ENCODE measurements around the gene POLR1A. TPM values are rescaled to one million over a fixed set of nuclear protein-coding genes. Genes with fewer than 3 reads are reported as not detected.

The POLR1A gene
- total RNA-seq, 2 experiments from 2014 or later, result 40.8 to 41.5 TPM

GRCh38 chr2:86070868-86071267, 34.8 kb downstream of the POLR1A start:
- H3K36me3 Mint-ChIP-seq (ENCODE audit: low read depth), result peaks cover 70% of the 10 kb centered on the region
- H3K9me3 Mint-ChIP-seq (ENCODE audit: insufficient read depth), result peaks cover 7% of the 10 kb centered on the region
- peaks cover 48% of the 10 kb centered on the region for H3K4me1 Mint-ChIP-seq (ENCODE audit: low read depth)
- ATAC-seq (no peak), DNase-seq (no peak)
- H3K27ac Mint-ChIP-seq, result no peak overlapping the region
- no peak overlapping the region for H3K4me3 Mint-ChIP-seq
- ChIA-PET POLR2A (no interaction called here), CTCF (interaction anchor here (1.3 to 8.8 kb wide), 5 partner anchors 9 to 244 kb away, joined by 3 to 57 read pairs (median 5); partner anchors contain the start of gene ST3GAL5)
- H3K27me3 Mint-ChIP-seq (ENCODE audit: low read depth), result no peaks in the 10 kb centered on the region

GRCh38 chr2:86069783-86070339, 35.8 kb downstream of the POLR1A start:
- DNase-seq (no peak), ATAC-seq (no peak)
- Mint-ChIP-seq H3K4me1 (ENCODE audit: low read depth) (peaks cover 48% of the 10 kb centered on the region), H3K27ac (no peak overlapping the region), H3K4me3 (no peak overlapping the region), H3K9me3 (ENCODE audit: insufficient read depth) (peaks cover 7% of the 10 kb centered on the region), H3K27me3 (ENCODE audit: low read depth) (no peaks in the 10 kb centered on the region), H3K36me3 (ENCODE audit: low read depth) (peaks cover 76% of the 10 kb centered on the region)
- ChIA-PET POLR2A (no interaction called here), CTCF (interaction anchor here (6.7 to 8.8 kb wide), 2 partner anchors 10 to 243 kb away, joined by 51 to 57 read pairs; no protein-coding TSS in a partner anchor)

- ChIA-PET POLR2A (interaction anchor here (2.6 kb wide), 1 partner anchor 33 kb away, joined by 10 read pairs; no protein-coding TSS in a partner anchor), CTCF (interaction anchor here (1.2 to 8.8 kb wide), 4 partner anchors 10 to 242 kb away, joined by 3 to 57 read pairs (median 28); no protein-coding TSS in a partner anchor)
- Mint-ChIP-seq H3K36me3 (ENCODE audit: low read depth) (peaks cover 81% of the 10 kb centered on the region), H3K4me1 (ENCODE audit: low read depth) (peaks cover 50% of the 10 kb centered on the region), H3K27me3 (ENCODE audit: low read depth) (no peaks in the 10 kb centered on the region), H3K4me3 (no peak overlapping the region), H3K27ac (peak overlapping the region; percentile 76), H3K9me3 (ENCODE audit: insufficient read depth) (peaks cover 7% of the 10 kb centered on the region)
- ATAC-seq (no peak), DNase-seq (no peak)
Observed at GRCh38 chr2:86069091-86069685, 36.5 kb downstream of the POLR1A start.

GRCh38 chr2:86068648-86069047, 37.0 kb downstream of the POLR1A start:
- Mint-ChIP-seq H3K9me3 (ENCODE audit: insufficient read depth) (peaks cover 7% of the 10 kb centered on the region), H3K27ac (peak overlapping the region; percentile 76), H3K36me3 (ENCODE audit: low read depth) (peaks cover 83% of the 10 kb centered on the region), H3K4me3 (no peak overlapping the region), H3K27me3 (ENCODE audit: low read depth) (no peaks in the 10 kb centered on the region), H3K4me1 (ENCODE audit: low read depth) (peaks cover 50% of the 10 kb centered on the region)
- DNase-seq (no peak), ATAC-seq (no peak)
- CTCF ChIA-PET, result interaction anchor here (1.0 to 8.8 kb wide), 8 partner anchors 11 to 242 kb away, joined by 3 to 57 read pairs (median 6); partner anchors contain the start of gene ST3GAL5
- POLR2A ChIA-PET, result interaction anchor here (2.6 kb wide), 1 partner anchor 32 kb away, joined by 10 read pairs; no protein-coding TSS in a partner anchor

- peak; percentile 98 for ATAC-seq
- no peak overlapping the region for H3K4me3 Mint-ChIP-seq
- ChIA-PET POLR2A (interaction anchor here (0.7 to 2.6 kb wide), 5 partner anchors 12 to 215 kb away, joined by 3 to 10 read pairs (median 3); no protein-coding TSS in a partner anchor), CTCF (interaction anchor here (0.9 to 8.8 kb wide), 12 partner anchors 11 to 317 kb away, joined by 3 to 57 read pairs (median 4); partner anchors contain the start of gene ST3GAL5)
- peak overlapping the region; percentile 76 for H3K27ac Mint-ChIP-seq
- H3K4me1 Mint-ChIP-seq (ENCODE audit: low read depth), result peaks cover 45% of the 10 kb centered on the region
- peaks cover 7% of the 10 kb centered on the region for H3K9me3 Mint-ChIP-seq (ENCODE audit: insufficient read depth)
- DNase-seq, result peak; percentile 80
- peaks cover 85% of the 10 kb centered on the region for H3K36me3 Mint-ChIP-seq (ENCODE audit: low read depth)
- no peaks in the 10 kb centered on the region for H3K27me3 Mint-ChIP-seq (ENCODE audit: low read depth)
Observed at GRCh38 chr2:86068136-86068588, 37.5 kb downstream of the POLR1A start.

GRCh38 chr2:86066915-86067314, 38.8 kb downstream of the POLR1A start:
- Mint-ChIP-seq H3K4me3 (no peak overlapping the region), H3K9me3 (ENCODE audit: insufficient read depth) (peaks cover 7% of the 10 kb centered on the region), H3K36me3 (ENCODE audit: low read depth) (peaks cover 88% of the 10 kb centered on the region), H3K27me3 (ENCODE audit: low read depth) (no peaks in the 10 kb centered on the region), H3K27ac (no peak overlapping the region), H3K4me1 (ENCODE audit: low read depth) (peaks cover 34% of the 10 kb centered on the region)
- no peak for ATAC-seq
- CTCF ChIA-PET, result interaction anchor here (1.3 to 8.8 kb wide), 6 partner anchors 13 to 240 kb away, joined by 3 to 57 read pairs (median 9); no protein-coding TSS in a partner anchor
- DNase-seq, result no peak
- POLR2A ChIA-PET, result interaction anchor here (0.7 to 2.6 kb wide), 4 partner anchors 11 to 39 kb away, joined by 3 to 10 read pairs (median 4); partner anchors contain the start of genes POLR1A and PTCD3

- Mint-ChIP-seq H3K4me1 (ENCODE audit: low read depth) (peaks cover 31% of the 10 kb centered on the region), H3K9me3 (ENCODE audit: insufficient read depth) (peaks cover 6% of the 10 kb centered on the region), H3K27ac (peak overlapping the region; percentile 7), H3K4me3 (no peak overlapping the region), H3K36me3 (ENCODE audit: low read depth) (peaks cover 85% of the 10 kb centered on the region), H3K27me3 (ENCODE audit: low read depth) (no peaks in the 10 kb centered on the region)
- DNase-seq (no peak), ATAC-seq (no peak)
- POLR2A ChIA-PET, result no interaction called here
- CTCF ChIA-PET, result interaction anchor here (2.1 to 8.8 kb wide), 2 partner anchors 13 to 177 kb away, joined by 7 to 57 read pairs; no protein-coding TSS in a partner anchor
Observed at GRCh38 chr2:86066007-86066578, 39.6 kb downstream of the POLR1A start.

- no peak for ATAC-seq
- H3K4me1 Mint-ChIP-seq (ENCODE audit: low read depth), result peaks cover 31% of the 10 kb centered on the region
- ChIA-PET CTCF (interaction anchor here (8.8 kb wide), 1 partner anchor 14 kb away, joined by 57 read pairs; no protein-coding TSS in a partner anchor), POLR2A (no interaction called here)
- H3K27me3 Mint-ChIP-seq (ENCODE audit: low read depth), result no peaks in the 10 kb centered on the region
- DNase-seq, result no peak
- H3K36me3 Mint-ChIP-seq (ENCODE audit: low read depth), result peaks cover 85% of the 10 kb centered on the region
- no peaks in the 10 kb centered on the region for H3K9me3 Mint-ChIP-seq (ENCODE audit: insufficient read depth)
- no peak overlapping the region for H3K4me3 Mint-ChIP-seq
- peak overlapping the region; percentile 7 for H3K27ac Mint-ChIP-seq
Observed at GRCh38 chr2:86065512-86065911, 40.2 kb downstream of the POLR1A start.

GRCh38 chr2:86064006-86064405, 41.7 kb downstream of the POLR1A start:
- ATAC-seq, result no peak
- Mint-ChIP-seq H3K4me3 (no peak overlapping the region), H3K27ac (no peak overlapping the region), H3K36me3 (ENCODE audit: low read depth) (peaks cover 77% of the 10 kb centered on the region), H3K9me3 (ENCODE audit: insufficient read depth) (no peaks in the 10 kb centered on the region), H3K27me3 (ENCODE audit: low read depth) (no peaks in the 10 kb centered on the region), H3K4me1 (ENCODE audit: low read depth) (peaks cover 22% of the 10 kb centered on the region)
- ChIA-PET CTCF (interaction anchor here (0.8 to 8.8 kb wide), 3 partner anchors 16 to 237 kb away, joined by 3 to 57 read pairs (median 4); no protein-coding TSS in a partner anchor), POLR2A (no interaction called here)
- DNase-seq, result no peak

- peaks cover 67% of the 10 kb centered on the region for H3K36me3 Mint-ChIP-seq (ENCODE audit: low read depth)
- no peak overlapping the region for H3K27ac Mint-ChIP-seq
- CTCF ChIA-PET, result no interaction called here
Observed at GRCh38 chr2:86062043-86062442, 43.6 kb downstream of the POLR1A start.

GRCh38 chr2:86056590-86057331, 48.9 kb downstream of the POLR1A start:
- Mint-ChIP-seq H3K27me3 (ENCODE audit: low read depth) (no peaks in the 10 kb centered on the region), H3K4me1 (ENCODE audit: low read depth) (no peaks in the 10 kb centered on the region), H3K27ac (no peak overlapping the region), H3K4me3 (no peak overlapping the region), H3K9me3 (ENCODE audit: insufficient read depth) (no peaks in the 10 kb centered on the region), H3K36me3 (ENCODE audit: low read depth) (peaks cover 44% of the 10 kb centered on the region)
- ATAC-seq (no peak), DNase-seq (no peak)
- ChIA-PET POLR2A (interaction anchor here (0.6 kb wide), 1 partner anchor 10 kb away, joined by 4 read pairs; no protein-coding TSS in a partner anchor), CTCF (interaction anchor here (1.3 to 2.6 kb wide), 5 partner anchors 15 to 229 kb away, joined by 3 to 9 read pairs (median 3); no protein-coding TSS in a partner anchor)

More at GRCh38 chr2:86062043-86062442, 43.6 kb downstream of the POLR1A start:
- H3K4me3 Mint-ChIP-seq, result no peak overlapping the region
- peaks cover 6% of the 10 kb centered on the region for H3K4me1 Mint-ChIP-seq (ENCODE audit: low read depth)
- POLR2A ChIA-PET, result no interaction called here
- ATAC-seq (no peak), DNase-seq (no peak)
- no peaks in the 10 kb centered on the region for H3K9me3 Mint-ChIP-seq (ENCODE audit: insufficient read depth)
- no peaks in the 10 kb centered on the region for H3K27me3 Mint-ChIP-seq (ENCODE audit: low read depth)

Data from activated CD8-positive, alpha-beta T cell treated with anti-CD3 and anti-CD28 coated beads, Interleukin-2, amount 10 ng/mL, durations not matched to agents 7 days and 5 days (primary cell).